BE2C (cell line): ENCODE results near the gene DDX21.
"Not testable (repeated sequence)": the region's sequence is repeated elsewhere in the genome, so short reads cannot be mapped to it uniquely, and the experiment has no call there.

Source experiments
- DNase-seq: peaks from one replicate; pipeline ENCODE4 v3.0.0-alpha.2; 2020
- H3K27me3 ChIP-seq: fragments of 250-450 bp; sonication (Bioruptor Pico); 2 replicates; pipeline ENCODE4 v1.5.1; 2020; ENCODE audit warnings: mild to moderate bottlenecking
- H3K36me3 ChIP-seq: fragments of 250-450 bp; sonication (Bioruptor Pico); 2 replicates; pipeline ENCODE4 v1.5.1; 2020; ENCODE audit warnings: mild to moderate bottlenecking
- H3K4me1 ChIP-seq: fragments of 250-450 bp; sonication (Bioruptor Pico); 2 replicates; pipeline ENCODE4 v1.5.1; 2020
- H3K4me3 ChIP-seq: 2 replicates; pipeline ENCODE4 v1.5.1; 2011; ENCODE audit warnings: low read depth, low read length
- H3K9me3 ChIP-seq: fragments of 250-450 bp; sonication (Bioruptor Pico); 2 replicates; pipeline ENCODE4 v1.5.1; 2020
- CTCF ChIP-seq: IDR thresholded peaks from 2 replicates; pipeline ENCODE4 v1.5.1; 2012; ENCODE audit warnings: mild to moderate bottlenecking, low read depth, low read length

DDX21 gene

DNA sequence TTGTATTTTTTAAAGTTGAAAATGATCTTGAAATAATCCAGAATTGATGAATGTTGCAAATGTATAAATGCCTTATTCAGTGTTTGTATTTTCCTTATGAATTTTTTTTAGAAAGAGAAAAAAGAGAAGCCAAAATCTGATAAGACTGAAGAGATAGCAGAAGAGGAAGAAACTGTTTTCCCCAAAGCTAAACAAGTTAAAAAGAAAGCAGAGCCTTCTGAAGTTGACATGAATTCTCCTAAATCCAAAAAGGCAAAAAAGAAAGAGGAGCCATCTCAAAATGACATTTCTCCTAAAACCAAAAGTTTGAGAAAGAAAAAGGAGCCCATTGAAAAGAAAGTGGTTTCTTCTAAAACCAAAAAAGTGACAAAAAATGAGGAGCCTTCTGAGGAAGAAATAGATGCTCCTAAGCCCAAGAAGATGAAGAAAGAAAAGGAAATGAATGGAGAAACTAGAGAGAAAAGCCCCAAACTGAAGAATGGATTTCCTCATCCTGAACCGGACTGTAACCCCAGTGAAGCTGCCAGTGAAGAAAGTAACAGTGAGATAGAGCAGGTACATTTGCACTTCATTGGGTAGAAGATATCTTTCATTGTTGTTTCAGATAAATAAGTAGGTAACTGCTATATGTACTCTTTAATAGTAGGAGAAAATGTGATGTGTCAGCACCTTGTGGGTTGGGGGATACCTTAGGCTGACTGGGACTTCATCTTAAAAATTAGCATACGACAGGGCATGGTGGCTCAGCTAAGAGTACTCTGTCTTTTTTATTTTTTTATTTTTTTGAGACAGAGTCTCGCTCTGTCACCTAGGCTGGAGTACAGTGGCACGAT, 3.9 kb downstream of the DDX21 start:
- no peak for TF ChIP-seq CTCF
- no peaks in the 10 kb centered on the region for H3K9me3 ChIP-seq
- peaks cover 79% of the 10 kb centered on the region for H3K36me3 ChIP-seq
- H3K27me3 ChIP-seq, result no peaks in the 10 kb centered on the region
- H3K4me3 ChIP-seq, result no peak overlapping the region
- DNase-seq, result no peak
- no peaks in the 10 kb centered on the region for H3K4me1 ChIP-seq

DNA sequence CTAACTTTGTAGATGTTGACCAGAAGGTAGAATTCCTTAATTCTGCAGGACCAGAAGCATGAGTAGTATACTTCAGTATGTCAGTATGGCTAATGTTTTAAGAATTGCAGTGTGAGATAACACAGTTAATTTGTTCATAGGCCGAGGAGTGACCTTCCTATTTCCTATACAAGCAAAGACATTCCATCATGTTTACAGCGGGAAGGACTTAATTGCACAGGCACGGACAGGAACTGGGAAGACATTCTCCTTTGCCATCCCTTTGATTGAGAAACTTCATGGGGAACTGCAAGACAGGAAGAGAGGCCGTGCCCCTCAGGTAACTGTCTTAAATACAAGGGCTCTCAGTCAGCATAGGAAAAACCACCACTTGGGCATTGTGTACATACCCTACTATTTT, 7.2 kb downstream of the DDX21 start:
- H3K4me3 ChIP-seq, result no peak overlapping the region
- no peak for DNase-seq
- H3K36me3 ChIP-seq, result peaks cover 99% of the 10 kb centered on the region
- no peak for TF ChIP-seq CTCF
- no peaks in the 10 kb centered on the region for H3K9me3 ChIP-seq
- H3K4me1 ChIP-seq, result no peaks in the 10 kb centered on the region
- no peaks in the 10 kb centered on the region for H3K27me3 ChIP-seq

DNA sequence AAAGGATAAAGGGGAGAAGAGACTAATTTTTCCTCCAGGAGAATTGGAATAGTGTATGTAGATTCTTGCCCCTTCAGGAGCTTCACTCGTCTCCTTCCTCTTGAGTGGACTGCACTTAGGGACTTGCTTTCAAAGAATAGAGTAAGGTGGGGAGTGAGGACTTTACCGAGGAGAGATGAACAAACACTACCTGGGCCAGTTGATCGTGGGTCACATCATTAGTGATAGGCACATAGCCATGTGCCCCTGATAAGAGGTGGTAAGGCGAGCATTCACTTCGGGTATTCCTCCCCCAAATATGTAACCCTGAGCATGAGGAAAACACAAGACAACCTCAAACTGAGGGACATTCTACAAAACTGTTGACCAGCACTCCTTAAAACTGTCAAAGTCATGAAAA, 18.0 kb downstream of the DDX21 start:
- no peak for DNase-seq
- Histone ChIP-seq H3K27me3 (no peaks in the 10 kb centered on the region), H3K9me3 (no peaks in the 10 kb centered on the region), H3K4me3 (no peak overlapping the region), H3K36me3 (peaks cover 98% of the 10 kb centered on the region), H3K4me1 (no peaks in the 10 kb centered on the region)
- no peak for TF ChIP-seq CTCF

DNA sequence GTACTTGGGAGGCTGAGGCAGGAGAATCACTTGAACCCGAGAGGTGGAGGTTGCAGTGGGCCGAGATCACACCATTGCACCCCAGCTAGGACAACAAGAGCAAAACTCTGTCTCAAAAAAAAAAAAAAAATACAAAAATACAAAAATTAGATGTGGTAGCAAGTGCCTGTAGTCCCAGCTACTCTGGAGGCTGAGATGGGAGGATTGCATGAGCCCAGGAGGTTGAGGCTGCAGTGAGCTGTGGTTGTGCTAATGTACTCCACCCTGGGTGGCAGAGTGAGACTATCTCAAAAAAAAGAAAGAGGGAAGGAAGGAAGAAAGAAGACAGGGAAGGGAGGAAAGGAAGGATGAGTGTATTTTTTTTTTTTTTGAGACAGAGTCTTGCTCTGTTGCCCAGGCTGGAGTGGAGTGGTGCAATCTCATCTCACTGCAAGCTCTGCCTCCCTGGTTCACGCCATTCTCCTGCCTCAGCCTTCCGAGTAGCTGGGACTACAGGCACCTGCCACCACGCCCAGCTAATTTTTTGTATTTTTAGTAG, 20.0 kb downstream of the DDX21 start:
- peaks cover 94% of the 10 kb centered on the region for H3K36me3 ChIP-seq
- not testable (repeated sequence) for H3K9me3 ChIP-seq, DNase-seq, H3K4me3 ChIP-seq, H3K27me3 ChIP-seq, H3K4me1 ChIP-seq

GRCh38 chr10:68979738-68980137, 23.8 kb downstream of the DDX21 start:
- H3K4me1 ChIP-seq, H3K27me3 ChIP-seq, H3K9me3 ChIP-seq, DNase-seq, H3K4me3 ChIP-seq: not testable (repeated sequence)
- peaks cover 86% of the 10 kb centered on the region for H3K36me3 ChIP-seq

GRCh38 chr10:68981074-68981473, 25.1 kb downstream of the DDX21 start:
- DNase-seq, result no peak
- H3K4me3 ChIP-seq, result no peak overlapping the region
- H3K36me3 ChIP-seq, result peaks cover 83% of the 10 kb centered on the region
- peak; percentile 42 for TF ChIP-seq CTCF
- no peaks in the 10 kb centered on the region for H3K9me3 ChIP-seq
- H3K4me1 ChIP-seq, result no peaks in the 10 kb centered on the region
- no peaks in the 10 kb centered on the region for H3K27me3 ChIP-seq

DNA sequence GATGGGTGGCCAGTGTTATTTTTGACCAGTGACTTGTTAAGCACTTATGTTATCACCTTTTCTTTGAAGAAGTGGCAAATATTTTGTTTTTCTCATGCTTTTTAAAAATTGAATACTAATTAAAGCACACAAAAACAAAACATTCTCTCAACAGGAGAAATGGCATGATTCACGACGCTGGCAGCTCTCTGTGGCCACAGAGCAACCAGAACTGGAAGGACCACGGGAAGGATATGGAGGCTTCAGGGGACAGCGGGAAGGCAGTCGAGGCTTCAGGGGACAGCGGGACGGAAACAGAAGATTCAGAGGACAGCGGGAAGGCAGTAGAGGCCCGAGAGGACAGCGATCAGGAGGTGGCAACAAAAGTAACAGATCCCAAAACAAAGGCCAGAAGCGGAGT, 26.4 kb downstream of the DDX21 start:
- Histone ChIP-seq H3K9me3 (no peaks in the 10 kb centered on the region), H3K4me3 (no peak overlapping the region), H3K36me3 (peaks cover 71% of the 10 kb centered on the region), H3K27me3 (no peaks in the 10 kb centered on the region), H3K4me1 (no peaks in the 10 kb centered on the region)
- TF ChIP-seq CTCF, result no peak
- DNase-seq, result no peak
